ENCODE measurements around the gene KCNK3.
A peak's percentile ranks its signal among the peaks of the same experiment; 100 is the strongest.
"Not testable (repeated sequence)": the region's sequence is repeated elsewhere in the genome, so short reads cannot be mapped to it uniquely, and the experiment has no call there.

The KCNK3 gene

DNA sequence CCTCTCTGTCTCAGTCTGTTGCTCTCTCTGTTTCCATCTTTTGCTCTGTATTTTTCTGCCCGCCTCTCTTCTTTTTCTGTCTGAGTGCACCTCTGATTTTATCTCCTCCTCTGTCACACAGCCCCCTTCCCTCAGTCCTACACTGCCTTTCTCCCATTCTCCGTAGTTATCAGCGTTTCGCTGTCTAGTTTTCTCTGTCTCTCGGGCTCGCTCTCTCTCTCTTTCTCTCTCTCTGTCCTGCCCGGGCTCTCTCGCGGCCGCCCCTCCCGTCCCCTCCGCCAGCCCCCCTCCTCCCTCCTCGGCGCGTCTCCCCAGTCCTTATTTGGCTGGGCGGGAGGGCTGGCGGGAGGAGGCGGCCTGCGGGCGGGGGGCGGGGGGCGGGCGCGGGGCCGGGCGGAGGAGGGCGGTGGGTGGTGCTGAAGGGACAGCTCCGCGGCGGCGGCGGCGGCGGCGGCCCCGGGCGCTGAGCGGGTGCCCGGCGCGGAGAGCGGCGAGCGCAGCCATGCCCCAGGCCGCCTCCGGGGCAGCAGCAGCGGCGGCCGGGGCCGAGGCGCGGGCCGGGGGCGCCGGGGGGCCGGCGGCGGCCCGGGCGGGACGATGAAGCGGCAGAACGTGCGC lies at the start of gene KCNK3:
Gene KCNK3 (plus strand): TSS at position 444 of the 618 bp plus-strand sequence. CDS start 154 bp downstream, at position 598.
- DNase-seq = peak; percentile 72

GRCh38 chr2:26644188-26644835 lies 48.2 kb upstream of the KCNK3 start:
- no peak for DNase-seq

DNA sequence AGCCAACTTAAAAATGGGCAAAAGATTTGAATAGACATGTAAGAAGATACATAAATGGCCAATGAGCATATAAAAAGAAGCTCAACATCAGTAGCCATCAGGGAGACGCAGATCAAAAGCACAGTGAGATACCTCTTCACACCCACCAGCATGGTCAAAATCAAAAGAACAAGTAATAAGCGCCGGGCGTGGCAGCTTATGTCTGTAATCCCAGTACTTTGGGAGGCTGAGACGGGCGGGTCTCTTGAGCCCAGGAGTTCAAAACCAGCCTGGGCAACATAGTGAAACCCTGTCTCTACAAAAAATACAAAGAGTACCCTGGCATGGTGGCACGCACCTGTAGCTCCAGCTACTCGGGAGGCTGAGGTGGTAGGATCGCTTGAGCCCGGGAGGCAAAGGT lies 46.8 kb upstream of the KCNK3 start:
- no peak for DNase-seq

- DNase-seq = no peak
Measured at GRCh38 chr2:26646986-26647672, 45.4 kb upstream of the KCNK3 start.

- DNase-seq = no peak
Measured at GRCh38 chr2:26647981-26648380, 44.5 kb upstream of the KCNK3 start.

DNA sequence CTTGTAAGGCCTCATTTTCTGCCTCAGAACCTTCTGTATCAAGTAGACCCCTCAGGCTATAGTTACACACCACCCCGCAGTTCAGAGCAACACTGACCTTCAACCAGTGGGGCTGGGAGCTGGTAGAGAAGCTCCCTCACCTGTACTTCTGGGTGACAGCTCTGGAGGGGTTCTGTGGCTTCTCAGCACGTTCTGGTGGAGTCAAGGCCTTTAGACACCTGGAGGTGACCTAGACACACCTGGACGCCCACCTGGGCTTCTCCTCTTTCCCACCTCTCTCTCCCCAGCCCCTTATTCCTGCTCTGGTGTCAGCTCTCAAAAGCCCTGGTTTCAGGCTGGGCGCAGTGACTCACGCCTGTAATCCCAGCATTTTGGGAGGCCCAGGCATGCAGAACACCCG lies 44.0 kb upstream of the KCNK3 start:
- DNase-seq = no peak

DNA sequence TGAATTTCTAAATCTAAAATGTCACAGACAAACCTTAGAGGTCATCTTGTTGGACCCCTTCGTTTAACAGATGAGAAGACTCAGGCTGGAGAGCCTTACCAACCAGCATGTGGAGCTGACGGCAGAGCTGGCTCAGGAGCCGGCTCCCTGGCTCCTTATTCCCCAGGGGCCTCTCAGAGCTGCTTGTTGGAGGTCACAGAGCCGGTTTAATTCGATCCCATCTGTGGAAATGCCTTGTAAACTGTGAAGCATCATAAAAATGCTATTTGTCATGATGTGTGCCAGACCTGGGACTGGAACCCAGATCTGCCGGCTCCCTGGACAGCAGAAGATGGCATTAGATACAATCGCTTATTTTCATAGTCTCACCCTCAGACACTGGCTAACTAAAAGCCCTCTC lies 43.2 kb upstream of the KCNK3 start:
- DNase-seq = no peak

DNA sequence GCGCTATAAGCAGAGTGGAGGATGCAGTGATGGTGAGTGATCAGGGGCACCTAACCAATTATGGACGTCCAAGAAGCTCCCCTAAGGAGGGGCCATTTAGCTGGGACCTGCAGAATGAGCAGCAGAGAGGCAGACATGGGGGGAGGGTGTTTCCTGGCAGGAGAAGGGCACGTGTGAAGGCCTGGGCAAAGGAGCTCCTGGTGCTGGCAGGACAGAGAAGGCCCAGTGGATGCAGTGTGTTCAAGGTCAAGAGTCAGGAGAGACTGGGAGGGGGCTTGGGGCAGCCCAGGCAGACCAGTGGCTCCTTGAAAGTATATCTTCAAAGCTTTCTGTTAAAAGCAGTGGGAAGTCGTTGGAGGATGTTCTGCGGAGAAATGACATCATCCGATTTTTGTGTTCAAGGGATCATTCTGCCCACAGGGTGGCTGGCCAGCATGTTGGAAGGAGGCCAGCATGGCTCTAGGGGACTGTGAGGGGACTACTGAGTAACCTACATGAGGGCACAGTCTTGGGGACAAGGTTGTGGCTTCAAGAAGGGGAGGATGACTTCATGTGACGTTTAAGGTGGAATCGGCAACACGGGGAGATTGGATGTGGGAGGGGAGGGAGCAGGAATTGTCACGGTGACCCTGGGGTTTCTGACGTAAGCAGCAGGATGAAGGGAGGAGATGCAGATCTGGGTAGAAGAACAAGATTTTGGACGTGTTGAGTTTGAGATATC lies 42.4 kb upstream of the KCNK3 start:
- no peak for DNase-seq

GRCh38 chr2:26650713-26651469 lies 41.6 kb upstream of the KCNK3 start:
- no peak for DNase-seq

GRCh38 chr2:26651470-26651771 lies 41.1 kb upstream of the KCNK3 start:
- DNase-seq = no peak

DNA sequence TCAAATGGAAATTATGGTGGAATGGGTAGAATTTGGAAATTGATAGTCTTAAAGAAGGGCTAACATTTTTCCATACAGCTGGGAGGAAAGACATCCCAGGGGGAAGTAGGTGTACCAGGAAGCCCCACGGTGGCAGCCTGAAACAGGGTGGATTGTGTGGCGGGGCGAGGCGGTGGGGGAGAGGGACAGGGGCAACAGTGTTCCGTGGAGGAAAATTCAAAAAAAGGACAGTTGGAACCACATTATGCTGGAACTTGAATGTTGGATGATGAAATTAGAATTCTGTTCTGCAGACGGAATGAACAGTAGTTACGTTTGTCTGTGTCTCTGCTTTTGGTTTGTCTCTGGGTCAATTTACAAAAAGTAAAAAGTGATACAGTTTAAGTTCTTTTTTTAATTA lies 40.7 kb upstream of the KCNK3 start:
- no peak for DNase-seq

- no peak for DNase-seq
Measured at GRCh38 chr2:26652361-26653041, 40.0 kb upstream of the KCNK3 start.

DNA sequence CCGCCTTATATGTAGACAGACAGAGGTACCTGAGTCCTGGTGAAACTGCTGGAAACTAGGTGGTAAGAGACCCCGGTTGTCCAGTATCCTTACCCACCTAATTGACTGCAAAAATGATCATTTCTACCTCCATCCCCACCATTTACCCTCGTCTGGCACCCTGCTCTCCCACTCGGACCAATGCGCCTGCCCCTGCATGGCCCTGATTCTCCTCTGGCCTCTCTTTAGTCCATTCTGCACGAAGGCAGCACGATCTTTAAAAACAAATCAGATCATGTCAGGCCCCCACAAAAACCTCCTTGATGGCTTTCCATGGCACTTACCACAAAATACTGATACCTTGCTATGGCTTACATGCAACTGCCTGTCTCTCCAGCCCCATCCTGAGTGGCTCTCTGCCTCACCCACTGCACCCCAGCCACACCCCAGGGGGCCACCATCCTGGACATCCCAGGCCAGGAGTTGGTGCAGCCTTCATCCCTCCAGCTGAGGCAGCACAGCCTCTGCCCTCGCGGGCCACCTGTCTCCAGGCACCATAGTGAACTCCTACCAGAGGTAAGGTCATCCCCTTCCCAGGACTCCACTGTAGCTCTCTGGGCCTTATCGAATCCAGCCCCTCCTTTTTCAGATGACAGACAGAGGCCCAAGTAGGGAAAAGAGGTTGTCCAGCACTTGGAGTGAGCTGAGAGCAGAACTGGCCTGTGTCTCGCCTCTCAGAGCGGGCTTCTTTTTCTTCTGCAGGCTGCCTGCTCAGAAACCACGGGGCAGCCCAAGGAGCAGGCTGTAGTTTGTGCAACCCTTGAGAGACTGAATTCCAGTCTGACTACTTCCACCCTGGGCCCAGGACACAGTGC lies 39.1 kb upstream of the KCNK3 start:
- DNase-seq = no peak

- DNase-seq = no peak
Measured at GRCh38 chr2:26654061-26654340, 38.5 kb upstream of the KCNK3 start.

DNA sequence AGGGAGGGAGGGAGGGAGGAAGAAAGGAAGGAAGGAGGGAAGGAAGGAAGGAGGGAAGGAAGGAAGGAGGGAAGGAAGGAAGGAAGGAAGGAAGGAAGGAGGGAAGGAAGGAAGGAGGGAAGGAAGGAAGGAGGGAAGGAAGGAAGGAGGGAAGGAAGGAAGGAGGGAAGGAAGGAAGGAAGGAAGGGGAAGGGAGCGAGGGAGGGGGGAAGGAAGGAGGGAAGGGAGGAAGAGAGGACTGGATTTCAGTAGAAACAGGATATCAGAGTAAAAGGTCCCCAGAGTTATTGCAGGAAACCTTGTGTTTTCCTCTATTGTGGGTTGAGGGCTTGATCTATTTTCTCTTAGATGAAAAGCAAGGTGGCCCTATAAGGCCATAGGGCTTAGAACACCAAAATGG lies 37.4 kb upstream of the KCNK3 start:
- DNase-seq = not testable (repeated sequence)

DNA sequence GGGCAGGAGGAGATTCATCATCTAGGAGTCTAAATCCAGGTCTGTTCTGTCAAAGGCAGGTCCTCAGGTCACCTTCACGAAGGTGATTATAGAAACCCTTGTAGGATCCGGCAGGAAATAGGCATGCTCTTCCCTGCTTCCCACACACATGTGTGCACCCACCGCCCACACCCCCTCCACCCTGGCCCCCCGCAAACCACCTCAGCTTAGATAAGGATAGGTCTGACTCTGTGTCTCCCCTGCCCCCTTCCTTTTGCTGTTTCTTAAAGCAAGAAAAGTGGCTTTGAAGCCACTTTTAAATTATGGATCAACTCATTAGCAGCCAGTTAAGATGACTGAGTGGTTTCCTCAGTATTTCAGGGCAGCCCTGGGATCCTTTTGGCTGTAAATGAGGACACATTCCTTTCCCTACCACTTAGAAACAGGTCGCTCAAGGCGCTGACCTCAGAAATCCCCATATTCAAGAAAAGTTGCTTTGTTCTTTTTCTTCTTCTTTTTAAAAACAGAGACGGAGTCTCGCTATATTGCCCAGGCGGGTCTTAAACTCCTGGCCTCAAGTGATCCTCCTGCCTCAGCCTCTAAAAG lies 36.8 kb upstream of the KCNK3 start:
- no peak for DNase-seq

GRCh38 chr2:26657265-26657664 lies 35.3 kb upstream of the KCNK3 start:
- no peak for DNase-seq

DNA sequence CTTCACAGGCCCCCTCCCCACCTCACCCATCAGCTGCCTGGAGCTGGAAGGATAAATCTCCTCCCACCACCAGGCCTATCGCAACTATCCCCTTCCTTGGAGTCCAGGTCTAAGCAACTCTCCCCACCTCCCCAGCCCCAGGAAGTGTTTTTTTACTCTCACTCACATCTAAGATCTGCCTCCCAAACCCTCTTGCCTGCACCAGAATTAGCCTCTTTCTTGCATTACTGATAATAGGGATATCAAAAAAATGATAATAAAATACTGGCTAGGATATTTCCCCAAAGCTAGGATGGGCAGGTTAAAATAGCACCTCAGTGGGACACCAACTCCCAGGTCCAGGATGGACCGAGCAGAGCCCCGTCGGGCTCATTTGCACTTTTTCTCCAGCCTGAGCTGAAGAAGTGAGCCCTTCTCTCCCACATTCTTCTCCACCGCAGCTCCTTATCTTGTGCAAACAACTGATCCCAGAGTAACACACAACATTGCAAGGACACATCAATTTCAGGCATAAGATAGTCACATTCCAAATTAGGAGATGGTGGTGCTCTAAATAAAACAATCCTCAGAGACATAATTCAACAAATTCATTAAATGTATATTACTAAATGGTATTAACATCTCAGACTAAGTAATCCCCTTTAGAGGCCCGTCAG lies 33.7 kb upstream of the KCNK3 start:
- DNase-seq = no peak

DNA sequence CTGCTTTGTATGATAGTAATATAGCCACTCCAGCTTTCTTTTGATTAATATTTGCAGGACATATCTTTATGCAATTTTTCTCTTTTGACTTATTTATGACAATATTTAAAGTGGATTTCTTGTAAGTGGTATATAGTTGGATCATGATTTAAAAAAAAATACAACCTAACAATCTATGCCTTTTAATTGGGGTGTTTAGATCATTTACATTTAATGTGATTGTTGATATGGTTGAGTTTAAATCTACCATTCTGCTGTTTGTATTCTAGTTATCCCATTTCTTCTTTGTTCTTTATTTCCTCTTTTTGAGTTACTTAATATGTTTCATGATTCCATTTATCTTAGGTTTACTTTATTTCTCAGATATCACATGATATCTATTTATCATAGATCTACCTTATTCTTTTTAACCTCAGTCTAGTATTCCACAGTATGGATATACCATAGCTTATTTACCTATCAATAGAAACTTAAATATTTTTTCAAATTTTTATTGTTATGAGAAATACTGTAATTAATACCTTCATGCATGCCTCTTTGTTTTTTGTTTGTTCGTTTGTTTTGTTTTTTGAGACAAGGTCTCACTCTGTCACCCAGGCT lies 32.1 kb upstream of the KCNK3 start:
- DNase-seq = no peak

GRCh38 chr2:26665296-26665695 lies 27.2 kb upstream of the KCNK3 start:
- DNase-seq = not testable (repeated sequence)

Measured in NCI-H1092 treated with DMSO at 0.1 percent for 48 hours (cell line).